HG03139 (cell line): ENCODE data around the gene SMYD3.
"Not testable (repeated sequence)": the region's sequence is repeated elsewhere in the genome, so short reads cannot be mapped to it uniquely, and the experiment has no call there.

Source experiments
- ATAC-seq: cut with Tn5 transposase; IDR thresholded peaks from one replicate; pipeline ENCODE4 v1.9.1; 2021; ENCODE audit not compliant: unreplicated experiment

The SMYD3 gene

GRCh38 chr1:246078888-246079252, 428.2 kb downstream of the SMYD3 start:
- no peak for ATAC-seq

DNA sequence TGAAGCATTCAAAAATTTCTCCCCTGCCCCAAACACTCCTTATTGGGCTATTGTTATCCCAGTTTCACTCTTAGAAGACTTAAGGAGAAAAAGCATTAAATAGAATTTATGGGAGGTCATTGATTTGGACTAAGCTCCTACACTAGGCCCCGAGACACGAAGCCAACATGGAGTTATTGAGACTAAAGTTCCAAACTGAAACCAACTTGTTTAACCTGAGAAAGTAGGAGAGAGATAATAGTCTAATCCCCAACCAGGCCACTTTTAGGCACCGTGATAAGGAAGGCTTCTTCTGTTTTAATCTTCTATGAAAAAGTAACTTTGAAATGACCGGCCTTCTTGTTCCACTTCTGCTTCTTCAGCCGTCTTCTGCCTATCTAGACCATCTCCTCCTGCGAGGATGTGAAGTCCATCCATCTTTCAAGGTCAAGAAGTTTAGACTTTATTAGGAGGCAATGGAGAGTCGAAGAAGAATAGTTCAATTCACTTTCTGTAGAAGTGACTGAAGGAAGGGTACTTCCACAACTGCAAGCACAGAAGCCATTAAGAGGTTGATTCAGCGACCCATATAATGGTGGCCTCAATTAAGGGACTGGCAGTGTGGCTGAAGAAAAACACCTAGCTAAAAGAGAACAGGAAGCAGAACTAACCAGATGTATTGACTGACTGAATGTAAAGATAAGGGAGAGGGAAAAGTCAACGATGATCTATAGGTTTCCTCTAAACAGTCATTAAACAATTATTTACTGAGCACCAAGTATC, 428.8 kb downstream of the SMYD3 start:
- no peak for ATAC-seq

GRCh38 chr1:246077476-246077875, 429.6 kb downstream of the SMYD3 start:
- ATAC-seq, result no peak

DNA sequence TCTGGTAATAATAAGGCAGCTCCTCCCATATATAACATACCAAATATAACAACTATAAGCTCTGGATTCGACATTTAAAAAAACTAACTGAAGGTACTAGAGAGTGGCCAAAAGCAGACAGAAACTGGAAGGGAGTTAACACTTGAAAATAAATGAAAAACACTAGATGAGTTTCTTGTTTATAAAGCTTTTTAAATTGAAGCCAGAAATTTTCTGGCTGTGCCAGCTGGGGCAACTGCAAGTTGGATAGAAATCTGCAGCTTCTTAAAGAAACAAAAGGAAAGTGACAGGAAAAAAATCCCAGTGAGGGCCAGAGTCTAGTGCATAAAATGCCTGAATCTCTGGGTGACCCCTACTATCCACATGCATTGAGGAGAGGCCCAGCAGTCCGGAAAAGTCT, 432.7 kb downstream of the SMYD3 start:
- ATAC-seq, result no peak

DNA sequence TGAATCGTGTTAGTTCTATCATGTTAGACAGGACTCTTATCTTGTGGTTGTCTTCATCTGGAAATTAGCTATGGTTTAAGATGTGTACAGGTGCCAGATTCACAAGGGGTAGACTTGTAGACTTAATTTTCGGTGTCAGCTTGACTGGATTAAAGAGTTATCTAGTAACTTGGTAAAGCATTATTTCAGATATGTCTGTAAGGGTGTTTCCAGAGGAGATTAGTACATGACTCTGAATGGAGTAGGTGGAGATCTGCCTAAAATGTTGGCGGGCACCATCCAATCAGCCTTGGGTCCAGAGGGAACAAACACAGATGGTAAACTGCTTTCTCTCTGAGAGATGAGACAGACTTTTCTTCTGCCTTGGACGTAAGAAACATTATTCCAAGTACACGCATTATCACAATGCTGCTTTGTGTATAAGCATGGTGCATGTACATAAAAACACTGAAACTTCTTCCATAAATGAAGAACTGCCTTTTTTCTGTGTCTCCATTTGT, 434.6 kb downstream of the SMYD3 start:
- no peak for ATAC-seq

GRCh38 chr1:246071981-246072380, 435.1 kb downstream of the SMYD3 start:
- ATAC-seq, result not testable (repeated sequence)

- not testable (repeated sequence) for ATAC-seq
Observed at GRCh38 chr1:246071561-246071960, 435.5 kb downstream of the SMYD3 start.

- no peak for ATAC-seq
Observed at GRCh38 chr1:246069581-246069980, 437.5 kb downstream of the SMYD3 start.

- no peak for ATAC-seq
Observed at GRCh38 chr1:246068619-246069509, 438.2 kb downstream of the SMYD3 start.

DNA sequence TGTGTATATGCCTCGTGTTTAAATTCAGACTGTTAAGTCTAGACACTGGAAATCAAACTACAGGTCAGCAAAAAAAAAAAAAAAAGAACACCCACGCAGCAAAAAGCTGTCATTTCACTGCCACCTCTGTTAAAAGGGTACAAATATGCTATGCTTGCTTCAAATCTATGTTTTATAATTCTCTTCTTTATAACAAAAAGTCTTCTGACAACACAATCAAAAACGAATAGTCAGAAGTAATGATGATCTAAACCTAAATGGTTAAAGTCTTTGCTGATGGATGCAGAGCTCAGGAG, 438.9 kb downstream of the SMYD3 start:
- ATAC-seq, result no peak

- no peak for ATAC-seq
Observed at GRCh38 chr1:246067432-246068216, 439.5 kb downstream of the SMYD3 start.

- ATAC-seq, result no peak
Observed at GRCh38 chr1:246066573-246066972, 440.5 kb downstream of the SMYD3 start.

DNA sequence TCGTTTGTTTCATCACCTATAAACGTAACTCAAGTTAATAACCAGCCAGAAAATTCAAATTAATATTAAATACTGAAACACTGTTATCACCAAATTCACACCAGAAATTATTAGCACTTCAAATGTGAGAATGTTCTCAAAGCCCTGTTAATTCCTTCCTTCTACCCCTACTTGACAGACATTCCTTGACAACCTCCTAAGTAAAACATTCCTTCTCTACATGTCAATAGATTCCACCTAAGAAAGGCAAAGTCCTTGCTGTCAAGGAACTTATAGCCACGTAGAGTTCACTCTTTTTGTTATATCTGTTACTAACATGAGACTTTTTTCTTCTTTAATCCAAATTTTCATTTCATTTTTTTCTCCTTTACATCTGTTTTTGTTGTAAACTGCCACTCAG, 441.5 kb downstream of the SMYD3 start:
- ATAC-seq, result no peak

- ATAC-seq, result no peak
Observed at GRCh38 chr1:246064891-246065290, 442.2 kb downstream of the SMYD3 start.

DNA sequence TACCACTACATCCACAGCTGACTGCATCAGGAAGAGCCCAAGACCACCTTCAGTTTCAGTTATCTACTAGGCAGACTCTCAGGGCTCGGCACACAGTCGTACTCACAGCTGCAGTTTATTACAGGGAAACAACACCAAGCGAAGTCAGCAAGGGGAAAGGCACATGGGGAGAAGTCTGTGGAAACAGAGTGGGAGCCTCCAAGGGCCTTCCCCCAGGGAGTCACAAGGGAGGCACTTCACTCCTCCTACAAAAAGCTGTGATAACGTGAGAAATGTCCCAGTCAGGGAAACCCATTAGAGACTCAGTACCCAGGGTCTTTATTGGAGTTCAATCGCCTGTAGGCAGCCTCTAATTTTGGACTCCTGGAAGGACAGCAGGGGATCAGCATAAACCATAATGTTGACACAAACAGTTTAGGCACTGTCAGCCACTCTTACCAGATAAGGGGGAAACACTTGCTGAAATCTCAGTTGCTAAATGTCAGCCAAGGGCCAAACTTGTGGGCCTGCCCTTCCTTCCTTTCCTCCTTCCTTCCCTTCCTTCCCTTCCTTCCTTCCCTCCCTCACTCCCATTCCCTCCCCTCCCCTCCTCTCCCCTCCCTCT, 444.0 kb downstream of the SMYD3 start:
- ATAC-seq, result no peak

- no peak for ATAC-seq
Observed at GRCh38 chr1:246058466-246058865, 448.6 kb downstream of the SMYD3 start.

- ATAC-seq, result no peak
Observed at GRCh38 chr1:246052603-246053002, 454.5 kb downstream of the SMYD3 start.

DNA sequence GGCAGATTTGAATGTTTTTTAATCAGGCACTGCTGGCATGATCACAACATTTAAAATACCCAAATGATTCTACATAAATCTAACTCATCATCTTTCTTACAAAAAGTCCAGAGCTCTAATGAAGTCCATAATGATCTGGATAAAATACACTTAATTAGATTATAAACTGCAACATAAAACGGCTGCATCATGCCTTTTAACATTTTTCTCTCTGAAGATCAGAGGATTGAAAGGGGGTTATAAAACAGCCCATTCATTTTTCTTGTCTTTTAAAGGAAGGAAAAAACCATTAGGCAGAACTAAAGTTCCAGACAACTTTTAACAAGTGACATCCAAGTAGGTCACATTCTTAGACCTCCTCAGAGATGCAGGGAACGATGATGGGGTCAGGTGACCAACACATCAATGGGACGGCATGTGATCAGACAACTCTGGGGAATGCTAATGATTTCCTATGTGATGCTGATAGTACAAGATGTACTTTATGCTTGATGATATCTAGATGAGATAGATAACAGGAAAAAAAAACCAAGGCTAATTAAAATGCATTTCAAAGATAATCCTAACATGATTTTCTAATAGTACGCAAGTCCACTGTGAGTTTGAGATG, 455.1 kb downstream of the SMYD3 start:
- ATAC-seq, result no peak

GRCh38 chr1:246048693-246049092, 458.4 kb downstream of the SMYD3 start:
- ATAC-seq, result no peak

DNA sequence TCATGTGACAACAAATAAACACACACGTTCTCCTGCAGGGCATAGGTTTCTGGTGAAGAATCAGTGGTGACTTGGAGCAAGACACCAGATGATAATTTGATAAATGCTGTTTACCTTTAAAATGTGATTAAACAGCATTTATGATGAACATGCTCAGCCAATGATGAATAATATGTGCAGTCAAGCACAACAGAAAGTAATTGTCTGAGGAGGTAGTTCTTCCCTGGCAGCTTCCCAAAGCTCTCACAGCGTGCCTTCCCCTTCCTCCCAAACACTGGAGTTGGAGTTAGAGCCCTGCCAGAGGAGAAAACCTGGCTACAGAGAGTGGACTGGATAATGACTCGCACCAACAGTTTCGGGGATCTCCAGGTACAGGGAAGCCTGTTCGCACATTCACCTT, 463.5 kb downstream of the SMYD3 start:
- ATAC-seq, result no peak

GRCh38 chr1:246041360-246041759, 465.7 kb downstream of the SMYD3 start:
- ATAC-seq, result no peak
